IPS-18c (cell line): ENCODE measurements around the gene DSCAM.
"Not testable (repeated sequence)": the region's sequence is repeated elsewhere in the genome, so short reads cannot be mapped to it uniquely, and the experiment has no call there.

Experiments used
- H3K4me3 ChIP-seq: 2 replicates; pipeline ENCODE4 v1.7.0; 2013; ENCODE audit warnings: low read depth, mild to moderate bottlenecking, low read length, moderate library complexity; ENCODE audit not compliant: insufficient read depth
- H3K9me3 ChIP-seq: one replicate; pipeline ENCODE4 v1.6.1; 2013; ENCODE audit warnings: mild to moderate bottlenecking, low read length, moderate library complexity; ENCODE audit not compliant: control insufficient read depth, insufficient read depth

DSCAM gene

GRCh38 chr21:40331172-40331571, 515.8 kb downstream of the DSCAM start:
- H3K9me3 ChIP-seq: no peaks in the 10 kb centered on the region
- H3K4me3 ChIP-seq: no peak overlapping the region

- H3K9me3 ChIP-seq: no peaks in the 10 kb centered on the region
- H3K4me3 ChIP-seq: no peak overlapping the region
These were observed 522.6 kb downstream of the DSCAM start for GRCh38 chr21:40324389-40324788.

GRCh38 chr21:40320718-40321117, 526.2 kb downstream of the DSCAM start:
- not testable (repeated sequence) for H3K9me3 ChIP-seq, H3K4me3 ChIP-seq

GRCh38 chr21:40318371-40318770, 528.6 kb downstream of the DSCAM start:
- H3K4me3 ChIP-seq: no peak overlapping the region
- H3K9me3 ChIP-seq: no peaks in the 10 kb centered on the region

GRCh38 chr21:40316104-40316503, 530.9 kb downstream of the DSCAM start:
- Histone ChIP-seq H3K4me3 (no peak overlapping the region), H3K9me3 (no peaks in the 10 kb centered on the region)

GRCh38 chr21:40315626-40316025, 531.3 kb downstream of the DSCAM start:
- Histone ChIP-seq H3K4me3 (no peak overlapping the region), H3K9me3 (no peaks in the 10 kb centered on the region)

GRCh38 chr21:40313260-40313659, 533.7 kb downstream of the DSCAM start:
- no peaks in the 10 kb centered on the region for H3K9me3 ChIP-seq
- H3K4me3 ChIP-seq: no peak overlapping the region

GRCh38 chr21:40300300-40300699, 546.7 kb downstream of the DSCAM start:
- Histone ChIP-seq H3K9me3 (no peaks in the 10 kb centered on the region), H3K4me3 (no peak overlapping the region)

GRCh38 chr21:40299451-40299850, 547.5 kb downstream of the DSCAM start:
- H3K9me3 ChIP-seq: no peaks in the 10 kb centered on the region
- no peak overlapping the region for H3K4me3 ChIP-seq

GRCh38 chr21:40294345-40294744, 552.6 kb downstream of the DSCAM start:
- H3K9me3 ChIP-seq: no peaks in the 10 kb centered on the region
- H3K4me3 ChIP-seq: no peak overlapping the region

- Histone ChIP-seq H3K9me3 (peaks cover 4% of the 10 kb centered on the region), H3K4me3 (no peak overlapping the region; the same call in 1 of the 2 replicates)
These were observed 555.4 kb downstream of the DSCAM start for GRCh38 chr21:40291560-40291959.

- peaks cover 5% of the 10 kb centered on the region for H3K9me3 ChIP-seq
These were observed 562.5 kb downstream of the DSCAM start for GRCh38 chr21:40284409-40284808.

GRCh38 chr21:40282912-40283886, 563.8 kb downstream of the DSCAM start:
- Histone ChIP-seq H3K9me3 (peaks cover 5% of the 10 kb centered on the region), H3K4me3 (no peak overlapping the region)

More at GRCh38 chr21:40284409-40284808, 562.5 kb downstream of the DSCAM start:
- H3K4me3 ChIP-seq: no peak overlapping the region

GRCh38 chr21:40278345-40278744, 568.6 kb downstream of the DSCAM start:
- no peaks in the 10 kb centered on the region for H3K9me3 ChIP-seq
- H3K4me3 ChIP-seq: no peak overlapping the region

- Histone ChIP-seq H3K4me3 (no peak overlapping the region), H3K9me3 (no peaks in the 10 kb centered on the region)
These were observed 571.0 kb downstream of the DSCAM start for GRCh38 chr21:40276001-40276400.

- H3K9me3 ChIP-seq: no peaks in the 10 kb centered on the region
- no peak overlapping the region for H3K4me3 ChIP-seq
These were observed 574.9 kb downstream of the DSCAM start for GRCh38 chr21:40272037-40272436.

- Histone ChIP-seq H3K9me3 (no peaks in the 10 kb centered on the region), H3K4me3 (no peak overlapping the region)
These were observed 575.8 kb downstream of the DSCAM start for GRCh38 chr21:40271164-40271563.

- H3K4me3 ChIP-seq: no peak overlapping the region
- no peaks in the 10 kb centered on the region for H3K9me3 ChIP-seq
These were observed 576.9 kb downstream of the DSCAM start for GRCh38 chr21:40270047-40270446.
